H1 (cell line): ENCODE measurements around the gene CXXC4. TPM values are rescaled to one million over a fixed set of nuclear protein-coding genes. Genes with fewer than 3 reads are reported as not detected.

Source experiments
- CTCF ChIA-PET: fragments of 300-600 bp; sonication (Branson Sonifier 250); formaldehyde crosslinking; loops from one replicate; lab custom pipeline; 2021; ENCODE audit not compliant: partially characterized antibody; lab: Charles Lee
- POLR2A ChIA-PET: fragments of 300-600 bp; sonication (Branson Sonifier 250); formaldehyde crosslinking; loops from one replicate; lab custom pipeline; 2021; ENCODE audit warnings: inconsistent platforms; ENCODE audit not compliant: partially characterized antibody; lab: Charles Lee
- DNase-seq, 2 experiments: peaks; one replicate each; pipeline versions ENCODE4 v3.0.0 to v3.0.0-alpha.2; 2010 to 2022; ENCODE audit warnings: low spot score in 2 of 2, low read depth in 1 of 2, mixed read lengths in 1 of 2
- FAIRE-seq: peaks from 2 replicates; lab custom pipeline; 2011; peaks lifted over from hg19 to GRCh38; lab: Jason Lieb, UNC
- H2AFZ ChIP-seq: 2 replicates; pipeline ENCODE4 v1.8.1; 2012; ENCODE audit warnings: low read length, inconsistent platforms
- H2AK5ac ChIP-seq: 2 replicates; pipeline ENCODE4 v1.6.1; 2013; ENCODE audit warnings: low read depth, low read length
- H2BK120ac ChIP-seq: replicated peaks from 2 replicates; pipeline ENCODE3; 2013; ENCODE audit warnings: low read depth, low read length, inconsistent platforms
- H2BK12ac ChIP-seq: 2 replicates; pipeline ENCODE4 v1.6.1; 2013; ENCODE audit warnings: low read depth, low read length
- H2BK15ac ChIP-seq: 2 replicates; pipeline ENCODE4 v1.6.1; 2013; ENCODE audit warnings: low read length
- H2BK20ac ChIP-seq: 2 replicates; pipeline ENCODE4 v1.6.1; 2013; ENCODE audit warnings: low read length
- H2BK5ac ChIP-seq: 2 replicates; pipeline ENCODE4 v1.6.1; 2013; ENCODE audit warnings: low read depth, low read length
- H3K14ac ChIP-seq: 2 replicates; pipeline ENCODE4 v1.6.1; 2013; ENCODE audit warnings: inconsistent platforms; ENCODE audit not compliant: insufficient read length
- H3K18ac ChIP-seq: 2 replicates; pipeline ENCODE4 v1.6.1; 2013; ENCODE audit warnings: low read length; ENCODE audit errors: extremely low read depth
- H3K23ac ChIP-seq: 2 replicates; pipeline ENCODE4 v1.6.1; 2013; ENCODE audit warnings: inconsistent platforms; ENCODE audit not compliant: insufficient read length
- H3K23me2 ChIP-seq: 2 replicates; pipeline ENCODE4 v1.6.1; 2013; ENCODE audit warnings: low read depth, low read length
- H3K27ac ChIP-seq: 2 replicates; pipeline ENCODE4 v1.6.1; 2011; ENCODE audit warnings: low read depth, low read length, inconsistent platforms
- H3K27me3 ChIP-seq, 4 experiments: replicated peaks in 1 of 4; 1 replicate in 1 of 4; 2 replicates in 3 of 4; pipeline versions ENCODE4 v1.6.1 to v1.8.1; 2011 to 2013; ENCODE audit warnings: low read length in 3 of 4, mild to moderate bottlenecking in 3 of 4, inconsistent platforms in 2 of 4, mixed read lengths in 2 of 4, moderate library complexity in 1 of 4; ENCODE audit not compliant: control insufficient read depth in 3 of 4, insufficient read depth in 3 of 4; ENCODE audit errors: extremely low read depth in 1 of 4
- H3K36me3 ChIP-seq, 4 experiments: 2 replicates each; pipeline versions ENCODE4 v1.6.1 to v1.8.1; 2011 to 2013; ENCODE audit warnings: mild to moderate bottlenecking in 4 of 4, low read length in 3 of 4, moderate library complexity in 2 of 4, control low read depth in 1 of 4, inconsistent platforms in 1 of 4; ENCODE audit not compliant: insufficient read depth in 4 of 4, control insufficient read depth in 2 of 4
- H3K4ac ChIP-seq: replicated peaks from 2 replicates; pipeline ENCODE3; 2013; ENCODE audit warnings: low read length, low read depth, mixed read lengths, inconsistent platforms; ENCODE audit not compliant: insufficient read length
- H3K4me1 ChIP-seq, 4 experiments: replicated peaks in 1 of 4; 1 replicate in 1 of 4; 2 replicates in 3 of 4; pipeline versions ENCODE4 v1.6.1 to v1.8.1; 2011 to 2013; ENCODE audit warnings: low read length in 3 of 4, inconsistent platforms in 2 of 4, mixed read lengths in 1 of 4; ENCODE audit not compliant: insufficient read depth in 4 of 4, control insufficient read depth in 3 of 4
- H3K4me2 ChIP-seq, 2 experiments: 2 replicates each; pipeline versions ENCODE4 v1.6.1 to v1.8.1; 2011 to 2013; ENCODE audit warnings: low read depth in 2 of 2, low read length in 2 of 2, control low read depth in 1 of 2, inconsistent platforms in 1 of 2, mild to moderate bottlenecking in 1 of 2; ENCODE audit not compliant: insufficient read depth in 1 of 2
- H3K4me3 ChIP-seq, 4 experiments: fragments of 200-600, 300-600 bp in 1 of 4; sonication (generic), shearing (Covaris generic), sonication (Bioruptor Twin) in 1 of 4; 2 replicates each; pipeline versions ENCODE4 v1.5.1 to v1.8.1; 2011 to 2016; ENCODE audit warnings: low read length in 4 of 4, low read depth in 3 of 4, control low read depth in 2 of 4, inconsistent platforms in 2 of 4, mild to moderate bottlenecking in 2 of 4, mixed read lengths in 1 of 4, moderate library complexity in 1 of 4; ENCODE audit not compliant: insufficient read depth in 2 of 4; ENCODE audit errors: extremely low read depth in 1 of 4
- H3K56ac ChIP-seq: replicated peaks from 2 replicates; pipeline ENCODE3; 2013; ENCODE audit warnings: low read depth, mild to moderate bottlenecking, mixed read lengths, low read length, inconsistent platforms; ENCODE audit not compliant: insufficient read length
- H3K79me1 ChIP-seq: 2 replicates; pipeline ENCODE4 v1.6.1; 2013; ENCODE audit warnings: low read depth, low read length, control low read depth
- H3K79me2 ChIP-seq, 2 experiments: 2 replicates each; pipeline versions ENCODE4 v1.6.1 to v1.8.1; 2012 to 2013; ENCODE audit warnings: low read length in 2 of 2, mild to moderate bottlenecking in 2 of 2, inconsistent platforms in 1 of 2; ENCODE audit not compliant: insufficient read depth in 2 of 2, control insufficient read depth in 1 of 2
- H3K9ac ChIP-seq, 4 experiments: replicated peaks in 1 of 4; 1 replicate in 1 of 4; 2 replicates in 3 of 4; pipeline versions ENCODE4 v1.6.1 to v1.8.1; 2011 to 2013; ENCODE audit warnings: low read depth in 3 of 4, low read length in 3 of 4, control low read depth in 2 of 4, mild to moderate bottlenecking in 2 of 4, moderate library complexity in 2 of 4, inconsistent platforms in 1 of 4; ENCODE audit errors: extremely low read depth in 1 of 4
- H3K9me3 ChIP-seq, 2 experiments: 2 replicates each; pipeline versions ENCODE4 v1.6.1 to v1.8.1; 2012 to 2013; ENCODE audit warnings: mild to moderate bottlenecking in 2 of 2, moderate library complexity in 2 of 2, control low read depth in 1 of 2, inconsistent platforms in 1 of 2, low read depth in 1 of 2, low read length in 1 of 2, mixed read lengths in 1 of 2; ENCODE audit not compliant: insufficient read depth in 2 of 2
- H4K20me1 ChIP-seq, 2 experiments: replicated peaks in 1 of 2; 2 replicates each; pipeline versions ENCODE3 to v1.8.1; 2011 to 2013; ENCODE audit warnings: inconsistent platforms in 2 of 2, low read length in 2 of 2, mild to moderate bottlenecking in 1 of 2; ENCODE audit not compliant: insufficient read depth in 2 of 2, control insufficient read depth in 1 of 2
- H4K5ac ChIP-seq: 2 replicates; pipeline ENCODE4 v1.6.1; 2013; ENCODE audit warnings: low read length, low read depth, mixed read lengths, inconsistent platforms; ENCODE audit not compliant: insufficient read length
- H4K8ac ChIP-seq: 2 replicates; pipeline ENCODE4 v1.8.0; 2013; ENCODE audit warnings: mild to moderate bottlenecking, moderate library complexity, low read length, inconsistent platforms; ENCODE audit not compliant: insufficient read depth; ENCODE audit errors: extremely low read depth
- H4K91ac ChIP-seq: replicated peaks from 2 replicates; pipeline ENCODE3; 2013; ENCODE audit warnings: low read length, mixed read lengths, inconsistent platforms; ENCODE audit not compliant: insufficient read length
- CBX5 ChIP-seq: fragments of 300-800, 300-1000 bp; sonication (generic); IDR thresholded peaks from 2 replicates; pipeline ENCODE4 v1.7.1; 2016; ENCODE audit warnings: antibody characterized with exemption, low read length, low read depth
- HDAC6 ChIP-seq: IDR thresholded peaks from one replicate; pipeline ENCODE4 v1.7.1; 2012; ENCODE audit warnings: low read depth, mild to moderate bottlenecking, inconsistent platforms, low read length, moderate library complexity
- KDM1A ChIP-seq: fragments of 200-600, 300-600 bp; sonication (generic); IDR thresholded peaks from 2 replicates; pipeline ENCODE4 v1.7.1; 2016; ENCODE audit warnings: mild to moderate bottlenecking, low read length, borderline replicate concordance
- MAX ChIP-seq: IDR thresholded peaks from 2 replicates; pipeline ENCODE4 v1.6.1; 2012; ENCODE audit warnings: inconsistent platforms
- NANOG ChIP-seq: IDR thresholded peaks from 2 replicates; pipeline ENCODE4 v1.6.1; 2011; ENCODE audit warnings: low read length, low read depth, mild to moderate bottlenecking, inconsistent platforms; ENCODE audit not compliant: insufficient read depth, poor library complexity, severe bottlenecking
- POLR2AphosphoS5 ChIP-seq: IDR thresholded peaks from 2 replicates; pipeline ENCODE4 v1.6.1; 2011; ENCODE audit warnings: low read depth, low read length
- POU5F1 ChIP-seq: IDR thresholded peaks from 2 replicates; pipeline ENCODE4 v1.6.1; 2011; ENCODE audit warnings: low read depth, mild to moderate bottlenecking, low read length, moderate library complexity
- SAP30 ChIP-seq: fragments of 300-600 bp; sonication (generic); IDR thresholded peaks from 2 replicates; pipeline ENCODE4 v1.7.1; 2012; ENCODE audit warnings: low read length, moderate library complexity, mild to moderate bottlenecking, inconsistent platforms; ENCODE audit not compliant: insufficient read depth, insufficient replicate concordance
- SIRT6 ChIP-seq: IDR thresholded peaks from one replicate; pipeline ENCODE4 v1.7.1; 2012; ENCODE audit warnings: low read length, inconsistent platforms
- SP1 ChIP-seq: IDR thresholded peaks from 2 replicates; pipeline ENCODE4 v1.6.1; 2011; ENCODE audit warnings: low read depth, low read length
- SUZ12 ChIP-seq: fragments of 200-600 bp; sonication (generic); IDR thresholded peaks from 2 replicates; pipeline ENCODE4 v1.6.1; 2012; ENCODE audit warnings: mild to moderate bottlenecking, inconsistent platforms, low read length, moderate library complexity, mixed read lengths
- TAF7 ChIP-seq: optimal IDR thresholded peaks from 2 replicates; pipeline ENCODE3; 2011; ENCODE audit warnings: low read depth, mild to moderate bottlenecking, inconsistent platforms, low read length, moderate library complexity, borderline replicate concordance
- YY1 ChIP-seq: IDR thresholded peaks from 2 replicates; pipeline ENCODE4 v1.6.1; 2011; ENCODE audit warnings: low read depth, mild to moderate bottlenecking, low read length
- ZNF274 ChIP-seq: IDR thresholded peaks from 2 replicates; pipeline ENCODE4 v1.7.0; 2012; ENCODE audit warnings: low read length, borderline replicate concordance; ENCODE audit errors: extremely low read depth
- WGBS, 2 experiments: shearing (Covaris generic) in 1 of 2; methylation state at CpG; one replicate each; pipeline versions ENCODE4 v1.1.6 to v1.1.7; 2013 to 2015; ENCODE audit warnings: low lambda C conversion rate in 2 of 2, mixed read lengths in 2 of 2, inconsistent platforms in 1 of 2, low coverage in 1 of 2, missing lambda C conversion rate in 1 of 2; ENCODE audit not compliant: insufficient replicate concordance in 2 of 2, insufficient coverage in 1 of 2, insufficient read length in 1 of 2; ENCODE audit errors: extremely low coverage in 1 of 2, missing lambda C conversion rate in 1 of 2; 5-methylcytosine and 5-hydroxymethylcytosine counted together
- polyA plus RNA-seq, 7 experiments: library from polyadenylated mRNA; depleted of rRNA in 3 of 7; stranded (reverse) in 5 of 7; unstranded in 2 of 7; fragments of >200 nt in 5 of 7; fragments of 200-250 nt in 2 of 7; gene quantifications; 1 replicate in 5 of 7; 2 replicates in 1 of 7; 4 replicates in 1 of 7; pipeline versions ENCODE4 v1.2.1 to v1.2.3, GENCODE V29; 2011 to 2013; ENCODE audit warnings: missing spikeins in 2 of 7, mixed read lengths in 2 of 7
- total RNA-seq: library from RNA; stranded (reverse); fragmentation: NEBNext Ultra II Directional; extraction: Animal tissue kit (Norgen Biotek cat#: 25700); gene quantifications from 2 replicates; pipeline ENCODE4 v1.2.1, GENCODE V29; 2021

Gene CXXC4
- total and polyA plus RNA-seq, 2 of the 8 experiments (the other 6 are each of a cell fraction or from before 2014, with no cell fraction given), result 1.3 to 1.8 TPM

GRCh38 chr4:104425948-104426347 lies 68.7 kb downstream of the CXXC4 start:
- H3K4me3 ChIP-seq, result no peak overlapping the region
- H3K27ac ChIP-seq, result no peak overlapping the region
- DNase-seq (no peak), FAIRE-seq (no peak)
- no peak overlapping the region for H3K4ac ChIP-seq
- no peaks in the 10 kb centered on the region for H3K79me2 ChIP-seq
- no peak overlapping the region for H3K56ac ChIP-seq
- no peaks in the 10 kb centered on the region; a peak in 2 of 8 replicates for H3K36me3 ChIP-seq
- no peak overlapping the region; the same call in 1 of the 2 replicates for H2AFZ ChIP-seq
- no peak overlapping the region for H2BK120ac ChIP-seq
- H3K4me1 ChIP-seq, result peaks cover 1 to 8% (median 6%) of the 10 kb centered on the region in 4 experiments; a peak in 5 of 7 replicates
- no peaks in the 10 kb centered on the region for H3K27me3 ChIP-seq
- no peak overlapping the region for H2BK5ac ChIP-seq
- H2AK5ac ChIP-seq, result no peak overlapping the region
- peaks cover 2 to 3% of the 10 kb centered on the region in 2 experiments; a peak in 2 of 4 replicates for H3K9me3 ChIP-seq
- H3K14ac ChIP-seq, result no peak overlapping the region
- no peak overlapping the region; the same call in 1 of the 2 replicates for H2BK15ac ChIP-seq
- no peaks in the 10 kb centered on the region for H3K79me1 ChIP-seq
- H4K8ac ChIP-seq, result no peak overlapping the region
- H2BK12ac ChIP-seq, result no peak overlapping the region
- H3K4me2 ChIP-seq, result no peak overlapping the region
- WGBS, 2 experiments, result 94% methylated on average over 2 of the region's 2 CpGs; no CpG with 5 or more reads in 1 of the 2 experiments
- no peak overlapping the region for H3K18ac ChIP-seq
- H4K20me1 ChIP-seq, result no peaks in the 10 kb centered on the region
- H4K91ac ChIP-seq, result no peak overlapping the region
- H3K23me2 ChIP-seq, result no peaks in the 10 kb centered on the region
- CTCF ChIA-PET, result interaction anchor here (0.9 kb wide), 1 partner anchor 505 kb away, joined by 4 read pairs; no protein-coding TSS in a partner anchor
- H3K9ac ChIP-seq, result no peak overlapping the region
- H4K5ac ChIP-seq, result no peak overlapping the region
- no peak overlapping the region for H2BK20ac ChIP-seq
- POLR2A ChIA-PET, result no interaction called here
- H3K23ac ChIP-seq, result no peak overlapping the region
- TF ChIP-seq SP1 (no peak), YY1 (no peak), NANOG (no peak), CBX5 (no peak), POU5F1 (no peak), SUZ12 (no peak), SIRT6 (no peak), MAX (no peak), ZNF274 (no peak), POLR2AphosphoS5 (no peak), SAP30 (no peak), HDAC6 (no peak), KDM1A (no peak), TAF7 (no peak)
